RWPE1 (cell line): ENCODE results near the gene GALNT2.

ENCODE experiments used
- CTCF ChIA-PET: fragments of 350-600 bp; sonication (Branson Sonifier 250); formaldehyde crosslinking; extraction: SDS; loops from one replicate; lab custom pipeline; 2021; lab: Yijun Ruan, JAX
- POLR2A ChIA-PET: fragments of 400-600 bp; formaldehyde crosslinking; extraction: SDS; loops from one replicate; lab custom pipeline; 2020; ENCODE audit warnings: antibody characterized with exemption; ENCODE audit not compliant: low non-redundant PET; lab: Yijun Ruan, JAX
- DNase-seq: peaks from one replicate; pipeline ENCODE4 v3.0.0; 2012; ENCODE audit warnings: low spot score
- H3K27ac ChIP-seq: fragments of 450-650 bp; 2 replicates; pipeline ENCODE4 v1.5.1; 2017
- CTCF ChIP-seq: fragments of 450-650 bp; conservative IDR thresholded peaks from 2 replicates; pipeline ENCODE4 v1.5.1; 2017; ENCODE audit warnings: low read depth, mild to moderate bottlenecking

GALNT2 gene

GRCh38 chr1:230170622-230171021, 103.6 kb downstream of the GALNT2 start:
- no peak for TF ChIP-seq CTCF
- POLR2A ChIA-PET = no interaction called here
- no peak for DNase-seq
- CTCF ChIA-PET = no interaction called here
- H3K27ac ChIP-seq = no peak overlapping the region

- no peak overlapping the region for H3K27ac ChIP-seq
- ChIA-PET POLR2A (no interaction called here), CTCF (no interaction called here)
- no peak for DNase-seq
- no peak for TF ChIP-seq CTCF
Observed at GRCh38 chr1:230171356-230172015, 104.4 kb downstream of the GALNT2 start.

- H3K27ac ChIP-seq = no peak overlapping the region
- no peak for TF ChIP-seq CTCF
- ChIA-PET CTCF (no interaction called here), POLR2A (no interaction called here)
- no peak for DNase-seq
Observed at GRCh38 chr1:230172016-230172537, 105.0 kb downstream of the GALNT2 start.

GRCh38 chr1:230173187-230173975, 106.3 kb downstream of the GALNT2 start:
- H3K27ac ChIP-seq = no peak overlapping the region
- no peak for DNase-seq
- POLR2A ChIA-PET = no interaction called here
- CTCF ChIA-PET = no interaction called here
- TF ChIP-seq CTCF = no peak

GRCh38 chr1:230174041-230174440, 107.0 kb downstream of the GALNT2 start:
- ChIA-PET POLR2A (no interaction called here), CTCF (no interaction called here)
- no peak for DNase-seq
- no peak for TF ChIP-seq CTCF
- no peak overlapping the region for H3K27ac ChIP-seq

- H3K27ac ChIP-seq = no peak overlapping the region
- ChIA-PET POLR2A (no interaction called here), CTCF (no interaction called here)
- TF ChIP-seq CTCF = no peak
- DNase-seq = no peak
Observed at GRCh38 chr1:230174471-230175162, 107.6 kb downstream of the GALNT2 start.
